Neuronal stem cell (in vitro differentiated cells): ENCODE results near the gene RCAN3.

Source experiments
- DNase-seq: peaks from one replicate; pipeline ENCODE4 v3.0.0-alpha.2; 2013; ENCODE audit warnings: low spot score
- H2AFZ ChIP-seq: one replicate; pipeline ENCODE4 v1.6.1; 2013; ENCODE audit warnings: mild to moderate bottlenecking, low read length, inconsistent platforms
- H2AK5ac ChIP-seq: 2 replicates; pipeline ENCODE4 v1.6.1; 2013; ENCODE audit warnings: low read depth, mild to moderate bottlenecking, inconsistent platforms, low read length, moderate library complexity, mixed read lengths
- H2BK120ac ChIP-seq: 2 replicates; pipeline ENCODE4 v1.6.1; 2013; ENCODE audit warnings: low read depth, mild to moderate bottlenecking, inconsistent platforms, low read length, moderate library complexity, mixed read lengths
- H2BK12ac ChIP-seq: one replicate; pipeline ENCODE4 v1.6.1; 2013; ENCODE audit warnings: low read length, inconsistent platforms
- H2BK15ac ChIP-seq: 2 replicates; pipeline ENCODE4 v1.6.1; 2013; ENCODE audit warnings: mild to moderate bottlenecking, low read length, inconsistent platforms, mixed read lengths
- H2BK5ac ChIP-seq: one replicate; pipeline ENCODE4 v1.6.1; 2013; ENCODE audit warnings: inconsistent platforms, mild to moderate bottlenecking, low read length, moderate library complexity
- H3K14ac ChIP-seq: one replicate; pipeline ENCODE4 v1.6.1; 2013; ENCODE audit warnings: low read length, inconsistent platforms
- H3K18ac ChIP-seq: 2 replicates; pipeline ENCODE4 v1.6.1; 2013; ENCODE audit warnings: low read length, inconsistent platforms
- H3K23ac ChIP-seq: 2 replicates; pipeline ENCODE4 v1.6.1; 2013; ENCODE audit warnings: low read depth, mild to moderate bottlenecking, mixed read lengths, low read length, inconsistent platforms; ENCODE audit not compliant: poor library complexity
- H3K27ac ChIP-seq: replicated peaks from 3 replicates; pipeline ENCODE4 v1.5.1; 2013; ENCODE audit warnings: low read length, inconsistent platforms
- H3K27me3 ChIP-seq, 3 experiments: 2 replicates each; pipeline ENCODE4 v1.6.1; 2013; ENCODE audit warnings: low read length in 3 of 3, mild to moderate bottlenecking in 2 of 3, inconsistent platforms in 1 of 3, low read depth in 1 of 3, mixed read lengths in 1 of 3, moderate library complexity in 1 of 3; ENCODE audit not compliant: control insufficient read depth in 3 of 3, insufficient read depth in 3 of 3
- H3K36me3 ChIP-seq, 2 donors: replicated peaks in 1 of 2; 2 replicates each; pipeline ENCODE4 v1.6.1; 2013; ENCODE audit warnings: low read length in 2 of 2; ENCODE audit not compliant: control insufficient read depth in 2 of 2, insufficient read depth in 2 of 2
- H3K4ac ChIP-seq: 2 replicates; pipeline ENCODE4 v1.6.1; 2013; ENCODE audit warnings: inconsistent platforms, mild to moderate bottlenecking, low read length, moderate library complexity
- H3K4me1 ChIP-seq, 2 donors: 1 replicate in 1 of 2; 2 replicates in 1 of 2; pipeline ENCODE4 v1.6.1; 2013; ENCODE audit warnings: low read length in 2 of 2, low read depth in 1 of 2; ENCODE audit not compliant: control insufficient read depth in 2 of 2, insufficient read depth in 1 of 2
- H3K4me2 ChIP-seq: one replicate; pipeline ENCODE4 v1.6.1; 2013; ENCODE audit warnings: mild to moderate bottlenecking, low read length, inconsistent platforms; ENCODE audit not compliant: insufficient read depth, poor library complexity, severe bottlenecking
- H3K4me3 ChIP-seq, 2 donors: 2 replicates each; pipeline ENCODE4 v1.5.1; 2013; ENCODE audit warnings: low read length in 2 of 2, mild to moderate bottlenecking in 2 of 2, inconsistent platforms in 1 of 2, moderate library complexity in 1 of 2
- H3K79me1 ChIP-seq: one replicate; pipeline ENCODE4 v1.6.1; 2013; ENCODE audit warnings: low read depth, mild to moderate bottlenecking, inconsistent platforms, low read length, moderate library complexity
- H3K9ac ChIP-seq: one replicate; pipeline ENCODE4 v1.6.1; 2013; ENCODE audit warnings: mild to moderate bottlenecking, low read depth, low read length, inconsistent platforms; ENCODE audit not compliant: poor library complexity
- H3K9me3 ChIP-seq, 2 donors: replicated peaks in 1 of 2; 2 replicates each; pipeline versions ENCODE3 to v1.6.1; 2013; ENCODE audit warnings: low read length in 2 of 2, mild to moderate bottlenecking in 2 of 2, inconsistent platforms in 1 of 2, low read depth in 1 of 2, mixed read lengths in 1 of 2, moderate library complexity in 1 of 2; ENCODE audit not compliant: control insufficient read depth in 2 of 2, insufficient read depth in 1 of 2
- H4K8ac ChIP-seq: one replicate; pipeline ENCODE4 v1.6.1; 2013; ENCODE audit warnings: low read depth, mild to moderate bottlenecking, inconsistent platforms, low read length, moderate library complexity
- H4K91ac ChIP-seq: one replicate; pipeline ENCODE4 v1.6.1; 2013; ENCODE audit warnings: low read length, low read depth, mild to moderate bottlenecking, inconsistent platforms; ENCODE audit not compliant: poor library complexity
- WGBS, 2 donors: extraction: QIAGEN DNeasy Blood & Tissue Kit; methylation state at CpG; one replicate each; pipeline ENCODE4 v1.1.7; 2013; ENCODE audit warnings: missing lambda C conversion rate in 2 of 2, mixed read lengths in 1 of 2; ENCODE audit not compliant: insufficient read length in 2 of 2, insufficient replicate concordance in 1 of 2; ENCODE audit errors: extremely low coverage in 2 of 2; 5-methylcytosine and 5-hydroxymethylcytosine counted together

The RCAN3 gene

GRCh38 chr1:24541711-24542346 is 39.2 kb downstream of the RCAN3 start:
- no CpG with 5 or more reads among the region's 8 CpGs for WGBS, 2 donors
- no peak overlapping the region for H4K8ac ChIP-seq
- H2BK5ac ChIP-seq: no peak overlapping the region
- no peak overlapping the region for H2BK12ac ChIP-seq
- no peak overlapping the region for H3K4ac ChIP-seq
- H3K14ac ChIP-seq: no peak overlapping the region
- H3K27me3 ChIP-seq: peaks cover 0 to 23% (median 0%) of the 10 kb centered on the region in 3 experiments
- no peak for DNase-seq
- no peaks in the 10 kb centered on the region for H3K4me1 ChIP-seq
- H3K27ac ChIP-seq: no peak overlapping the region
- no peak overlapping the region for H2BK15ac ChIP-seq
- no peaks in the 10 kb centered on the region for H3K79me1 ChIP-seq
- no peak overlapping the region for H3K4me3 ChIP-seq
- H3K9ac ChIP-seq: no peak overlapping the region
- H3K4me2 ChIP-seq: no peak overlapping the region
- H2AK5ac ChIP-seq: no peak overlapping the region
- no peak overlapping the region for H4K91ac ChIP-seq
- H2AFZ ChIP-seq: no peak overlapping the region
- H3K18ac ChIP-seq: no peak overlapping the region
- no peaks in the 10 kb centered on the region for H3K9me3 ChIP-seq
- no peak overlapping the region for H2BK120ac ChIP-seq
- H3K36me3 ChIP-seq: no peaks in the 10 kb centered on the region
- no peak overlapping the region for H3K23ac ChIP-seq

GRCh38 chr1:24544239-24544638 is 41.6 kb downstream of the RCAN3 start:
- Histone ChIP-seq H3K9me3 (no peaks in the 10 kb centered on the region), H3K23ac (no peak overlapping the region), H4K91ac (no peak overlapping the region), H3K27me3 (peaks cover 0 to 17% (median 0%) of the 10 kb centered on the region in 3 experiments), H3K27ac (no peak overlapping the region), H3K4me3 (no peak overlapping the region), H2BK12ac (no peak overlapping the region), H4K8ac (no peak overlapping the region), H2BK120ac (no peak overlapping the region), H2BK15ac (no peak overlapping the region), H2AFZ (no peak overlapping the region), H3K4me1 (no peaks in the 10 kb centered on the region), H3K4ac (no peak overlapping the region), H3K4me2 (no peak overlapping the region), H3K9ac (no peak overlapping the region), H2AK5ac (no peak overlapping the region), H3K79me1 (no peaks in the 10 kb centered on the region), H3K14ac (no peak overlapping the region), H3K18ac (no peak overlapping the region), H2BK5ac (no peak overlapping the region), H3K36me3 (no peaks in the 10 kb centered on the region)
- DNase-seq: no peak

- no peak overlapping the region for H2BK5ac ChIP-seq
- no CpG with 5 or more reads among the region's 1 CpG for WGBS, 2 donors
- no peak overlapping the region for H2BK12ac ChIP-seq
- H3K14ac ChIP-seq: no peak overlapping the region
- H3K27ac ChIP-seq: no peak overlapping the region
- no peak overlapping the region for H3K4me2 ChIP-seq
- H4K91ac ChIP-seq: no peak overlapping the region
- H3K23ac ChIP-seq: no peak overlapping the region
- H3K4me1 ChIP-seq: no peaks in the 10 kb centered on the region
- H2BK120ac ChIP-seq: no peak overlapping the region
- H3K27me3 ChIP-seq: peaks cover 0 to 10% (median 0%) of the 10 kb centered on the region in 3 experiments
- H3K18ac ChIP-seq: no peak overlapping the region
- DNase-seq: no peak
- no peak overlapping the region for H2AK5ac ChIP-seq
- no peak overlapping the region for H4K8ac ChIP-seq
- H3K4me3 ChIP-seq: no peak overlapping the region
- no peak overlapping the region for H2BK15ac ChIP-seq
- H3K9me3 ChIP-seq: no peaks in the 10 kb centered on the region
- H3K4ac ChIP-seq: no peak overlapping the region
- H3K9ac ChIP-seq: no peak overlapping the region
- no peak overlapping the region for H2AFZ ChIP-seq
- H3K79me1 ChIP-seq: no peaks in the 10 kb centered on the region
- no peaks in the 10 kb centered on the region for H3K36me3 ChIP-seq
These were observed 43.0 kb downstream of the RCAN3 start for GRCh38 chr1:24545662-24546061.

GRCh38 chr1:24547195-24547594 is 44.6 kb downstream of the RCAN3 start:
- Histone ChIP-seq H2AK5ac (no peak overlapping the region), H4K8ac (no peak overlapping the region), H3K79me1 (no peaks in the 10 kb centered on the region), H2BK120ac (no peak overlapping the region), H3K4me2 (no peak overlapping the region), H3K36me3 (no peaks in the 10 kb centered on the region), H3K27me3 (peaks cover 0 to 10% (median 0%) of the 10 kb centered on the region in 3 experiments), H3K4ac (no peak overlapping the region), H2BK15ac (no peak overlapping the region), H4K91ac (no peak overlapping the region), H2BK5ac (no peak overlapping the region), H3K23ac (no peak overlapping the region), H3K9ac (no peak overlapping the region), H2BK12ac (no peak overlapping the region), H3K14ac (no peak overlapping the region), H3K27ac (no peak overlapping the region), H3K9me3 (no peaks in the 10 kb centered on the region), H3K4me1 (peaks cover 3 to 7% of the 10 kb centered on the region in 2 donors), H3K18ac (no peak overlapping the region), H2AFZ (no peak overlapping the region), H3K4me3 (no peak overlapping the region)
- DNase-seq: no peak
- no CpG with 5 or more reads among the region's 5 CpGs for WGBS, 2 donors
